NCI-H1436 (cell line): ENCODE data around the gene AAK1.
"Not testable (repeated sequence)": the region's sequence is repeated elsewhere in the genome, so short reads cannot be mapped to it uniquely, and the experiment has no call there.

Source experiments
- DNase-seq: peaks from one replicate; lab custom pipeline; 2025; lab: John Stamatoyannopoulos, UW

The AAK1 gene

DNA sequence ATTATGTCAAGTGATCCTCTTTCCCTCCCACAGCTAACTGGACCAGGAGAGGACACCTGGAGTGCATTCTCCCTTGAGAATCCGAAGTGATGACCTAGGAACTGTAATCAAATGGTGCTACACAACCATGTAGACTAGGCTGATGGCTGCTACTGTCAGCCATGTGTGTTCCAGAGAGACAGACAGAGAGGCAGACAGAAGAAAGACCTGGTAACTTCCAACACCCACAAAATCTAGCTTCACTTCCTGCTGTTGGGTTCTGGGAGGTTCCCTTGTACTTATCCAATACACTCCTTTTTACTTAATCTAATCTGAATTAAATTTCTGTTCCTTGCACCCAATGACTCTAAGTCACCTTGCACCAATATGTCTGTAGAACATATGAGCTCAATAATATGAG lies 72.3 kb downstream of the AAK1 start:
- DNase-seq = no peak

DNA sequence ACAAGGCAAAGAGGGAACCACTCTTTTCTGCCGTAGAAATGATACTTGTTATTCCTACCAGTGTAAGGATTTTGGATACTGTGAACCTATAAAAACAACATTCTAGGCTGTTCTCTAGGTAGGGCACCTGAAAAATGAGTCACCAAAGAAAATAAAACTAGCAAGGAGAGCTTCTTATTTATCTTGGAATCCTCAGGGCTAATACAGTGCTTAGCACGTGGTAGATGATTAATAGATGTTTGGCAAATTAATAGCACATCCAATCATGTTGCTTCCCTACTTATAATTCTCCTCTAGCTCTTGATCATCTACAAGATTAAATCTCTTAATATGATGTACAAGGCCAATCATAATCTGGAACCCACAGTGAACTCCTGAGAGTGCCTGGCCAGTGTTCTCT lies 73.1 kb downstream of the AAK1 start:
- no peak for DNase-seq

DNA sequence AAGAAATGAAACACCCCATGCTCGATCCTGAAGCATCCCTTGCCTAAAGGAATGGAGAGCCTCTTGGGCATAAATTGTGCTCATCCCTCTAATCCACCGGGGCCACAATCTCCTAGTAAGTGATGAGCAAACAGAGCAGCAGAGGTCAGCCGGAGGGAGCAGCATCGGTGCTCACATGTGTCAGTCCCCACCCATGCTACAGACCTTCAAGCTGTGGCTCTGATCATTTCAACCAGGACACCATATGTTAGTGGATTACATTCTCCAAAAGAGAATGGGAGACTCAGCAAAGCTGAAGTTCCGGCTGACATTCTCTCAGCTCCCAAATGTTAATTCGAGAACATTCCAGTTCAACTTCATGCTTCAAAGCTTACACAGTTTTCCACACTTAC lies 75.6 kb downstream of the AAK1 start:
- DNase-seq = no peak

DNA sequence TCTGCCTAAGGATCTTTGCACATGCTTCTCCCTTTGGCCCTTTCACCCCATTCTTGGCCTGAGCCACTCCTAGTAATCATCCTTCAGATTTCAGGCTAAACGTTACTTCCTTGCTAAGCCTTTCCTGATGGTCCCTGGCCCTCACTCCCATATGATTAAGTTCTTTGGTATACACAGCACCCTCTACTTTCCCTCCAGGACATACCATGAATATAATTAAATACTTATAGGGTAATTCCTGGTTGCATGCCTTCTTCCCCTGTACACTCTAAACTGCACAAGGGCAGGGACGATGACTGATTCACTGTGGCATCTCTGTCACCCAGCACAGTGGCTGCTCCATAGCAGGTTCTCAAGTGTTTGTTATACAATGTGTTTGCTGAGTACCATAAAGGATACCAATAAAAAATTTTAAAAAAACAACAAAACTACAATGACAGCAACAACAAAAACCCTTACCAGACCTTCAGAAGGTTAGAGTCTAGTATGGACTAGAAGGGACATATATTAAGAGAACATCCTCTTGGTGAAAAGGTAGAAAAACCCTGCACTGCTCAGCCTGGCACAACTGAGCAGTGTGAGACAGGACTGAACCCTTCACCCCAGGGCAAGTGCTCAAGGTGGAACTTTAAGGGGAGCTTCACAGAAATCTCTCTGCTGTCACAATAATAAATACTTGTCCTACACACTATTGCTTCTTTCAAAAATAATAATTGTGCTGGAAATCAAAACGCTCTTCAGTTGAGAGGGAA lies 76.2 kb downstream of the AAK1 start:
- no peak for DNase-seq

DNA sequence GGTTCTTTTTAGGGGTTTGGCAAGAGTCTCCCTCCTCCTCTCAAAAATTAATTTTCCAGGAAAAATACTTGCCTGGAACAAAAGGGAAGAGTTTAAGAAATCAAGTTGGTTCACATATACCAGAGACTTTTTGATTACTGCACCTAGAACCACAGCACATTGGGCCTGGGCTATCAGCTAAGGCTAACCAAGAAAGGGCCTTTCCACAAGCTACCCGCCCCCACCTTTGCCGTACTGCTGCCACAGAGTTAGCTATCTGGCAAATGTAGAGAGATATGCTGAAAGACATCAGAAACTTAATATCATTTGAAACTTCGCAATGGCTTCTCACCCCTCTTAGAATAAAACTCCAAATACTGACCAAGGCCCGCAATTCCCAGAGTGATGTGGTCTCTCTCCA lies 76.9 kb downstream of the AAK1 start:
- no peak for DNase-seq

GRCh38 chr2:69565431-69565839 lies 78.1 kb downstream of the AAK1 start:
- peak; percentile 37 for DNase-seq

- no peak for DNase-seq
Observed at GRCh38 chr2:69564604-69565003, 78.9 kb downstream of the AAK1 start.

- no peak for DNase-seq
Observed at GRCh38 chr2:69563021-69563420, 80.5 kb downstream of the AAK1 start.

DNA sequence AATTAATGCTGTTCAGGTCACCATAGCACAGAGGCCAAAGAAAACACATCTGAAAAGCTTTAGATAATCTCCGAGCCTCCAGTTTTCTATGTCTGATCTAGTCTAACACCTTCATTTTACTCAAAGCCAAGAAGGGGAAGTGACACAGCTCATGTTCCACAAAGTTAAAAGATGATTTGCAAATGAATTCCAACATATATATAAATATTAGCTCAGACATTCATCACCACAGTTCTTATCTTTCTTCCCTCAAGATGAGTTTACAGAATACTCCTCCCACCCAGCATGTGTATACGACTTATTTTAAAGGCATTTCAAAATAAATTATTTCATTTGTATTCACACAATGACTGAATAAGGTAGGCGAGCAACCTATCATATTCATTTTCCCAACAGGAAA lies 82.4 kb downstream of the AAK1 start:
- DNase-seq = no peak

DNA sequence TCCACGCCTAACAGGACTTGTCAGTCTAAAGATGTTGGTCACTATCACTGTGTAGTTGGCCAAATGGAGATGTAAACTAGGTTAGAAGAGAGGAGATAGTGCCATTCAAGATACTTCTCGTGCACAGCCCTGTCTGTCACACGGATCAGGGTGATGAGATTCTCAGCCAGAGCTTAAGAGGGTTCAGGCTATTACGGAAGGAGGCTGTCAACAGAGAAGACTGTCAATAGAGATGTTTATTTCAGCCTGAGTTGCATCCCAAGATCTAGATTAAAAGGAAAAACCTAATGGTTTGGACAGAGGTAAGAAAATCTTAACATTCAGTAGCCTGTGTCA lies 83.4 kb downstream of the AAK1 start:
- no peak for DNase-seq

- no peak for DNase-seq
Observed at GRCh38 chr2:69559442-69560146, 83.9 kb downstream of the AAK1 start.

GRCh38 chr2:69556008-69556407 lies 87.5 kb downstream of the AAK1 start:
- no peak for DNase-seq

- no peak for DNase-seq
Observed at GRCh38 chr2:69554981-69555380, 88.6 kb downstream of the AAK1 start.

DNA sequence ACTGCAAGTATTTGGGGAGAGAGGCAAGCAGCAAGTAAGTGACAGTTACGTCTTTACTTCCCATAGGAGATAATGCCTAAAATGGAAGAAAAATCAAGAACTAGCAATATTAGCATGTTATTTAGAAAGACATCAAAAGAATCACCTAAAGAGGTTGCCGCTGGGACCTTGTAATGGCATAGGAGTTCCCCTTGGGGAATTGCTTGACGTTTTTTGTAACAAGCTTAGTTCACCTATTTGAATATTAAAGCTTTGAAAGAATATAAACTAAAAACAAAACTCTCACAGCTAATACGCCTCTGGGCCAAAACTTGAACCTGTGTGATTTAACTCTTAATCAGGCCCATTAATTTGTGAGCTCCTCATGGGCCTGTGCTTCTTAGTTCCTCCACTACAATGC lies 89.0 kb downstream of the AAK1 start:
- no peak for DNase-seq

DNA sequence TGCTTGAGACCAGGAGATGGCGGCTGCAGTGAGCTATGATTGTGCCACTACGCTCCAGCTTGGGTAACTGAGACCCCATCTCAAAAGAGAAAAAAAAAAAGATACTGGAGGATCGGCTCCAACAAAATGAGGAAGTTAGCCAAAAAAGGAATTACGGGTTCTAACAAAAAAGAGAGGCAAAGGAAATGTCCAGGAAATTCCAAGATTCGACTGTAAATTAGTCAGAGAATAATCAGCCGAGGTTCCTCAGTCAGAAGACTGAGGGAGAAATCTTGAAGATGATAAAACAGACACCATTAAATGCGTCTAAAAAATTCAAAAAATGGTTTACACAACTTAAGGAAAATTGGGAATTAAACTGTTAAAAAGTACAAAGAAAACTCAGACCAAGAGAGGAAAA lies 89.5 kb downstream of the AAK1 start:
- DNase-seq = no peak

- DNase-seq = not testable (repeated sequence)
Observed at GRCh38 chr2:69550511-69550910, 93.0 kb downstream of the AAK1 start.

DNA sequence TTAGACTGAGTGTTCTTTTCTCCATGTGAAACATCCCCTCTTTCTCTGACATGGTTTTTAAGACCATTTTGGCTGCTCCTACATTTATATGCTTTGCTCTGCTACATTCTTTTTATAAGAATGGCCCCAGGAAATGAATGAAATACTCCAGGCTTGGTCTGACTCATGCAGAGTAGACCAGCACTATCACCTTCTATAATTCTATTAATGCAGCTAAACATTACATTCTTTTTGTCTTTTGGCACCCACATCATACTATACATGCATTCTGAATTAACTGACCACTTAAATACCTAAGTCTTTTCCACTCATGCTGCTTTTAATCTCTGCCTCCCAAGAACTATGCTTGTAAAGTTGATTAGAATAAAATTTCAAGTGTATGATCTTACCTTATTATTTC lies 94.1 kb downstream of the AAK1 start:
- no peak for DNase-seq

- DNase-seq = no peak
Observed at GRCh38 chr2:69547984-69548715, 95.4 kb downstream of the AAK1 start.

DNA sequence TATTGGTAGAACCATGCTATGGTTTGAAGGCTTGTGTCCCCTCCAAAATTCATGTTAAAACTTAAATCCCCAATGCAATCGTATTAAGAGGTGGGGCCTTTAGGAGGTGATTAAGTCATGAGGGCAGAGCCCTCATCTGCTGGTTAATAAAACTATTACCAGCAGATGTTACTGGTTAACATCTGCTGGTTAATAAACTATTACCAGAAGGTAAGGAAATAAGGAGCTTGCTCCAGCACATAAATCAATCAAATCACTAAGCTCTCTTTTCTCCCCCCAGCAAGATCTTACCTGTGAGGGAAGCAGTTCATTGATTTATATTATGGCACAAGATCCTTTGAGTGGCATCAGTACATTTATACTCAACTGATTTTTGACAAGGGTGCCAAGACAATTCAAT lies 96.9 kb downstream of the AAK1 start:
- no peak for DNase-seq

GRCh38 chr2:69545477-69545932 lies 98.0 kb downstream of the AAK1 start:
- DNase-seq = no peak

GRCh38 chr2:69544951-69545350 lies 98.6 kb downstream of the AAK1 start:
- DNase-seq = no peak

GRCh38 chr2:69539549-69539908 lies 104.0 kb downstream of the AAK1 start:
- no peak for DNase-seq

- no peak for DNase-seq
Observed at GRCh38 chr2:69538872-69539548, 104.5 kb downstream of the AAK1 start.
